Endothelial cell (in vitro differentiated cells): Measurements from ENCODE around the gene LAS1L. TPM values are rescaled to one million over a fixed set of nuclear protein-coding genes. Genes with fewer than 3 reads are reported as not detected.

Experiments
- DNase-seq: peaks from one replicate; pipeline ENCODE4 v3.0.0; 2021; ENCODE audit warnings: low spot score
- H3K27ac Mint-ChIP-seq: one replicate; pipeline ENCODE4 v1.8.0; 2021; ENCODE audit warnings: mixed read lengths, inconsistent platforms; ENCODE audit not compliant: unreplicated experiment
- H3K27me3 Mint-ChIP-seq: one replicate; pipeline ENCODE4 v1.8.0; 2021; ENCODE audit warnings: mild to moderate bottlenecking, moderate library complexity, mixed read lengths, inconsistent platforms; ENCODE audit not compliant: unreplicated experiment
- H3K36me3 Mint-ChIP-seq: one replicate; pipeline ENCODE4 v1.8.0; 2021; ENCODE audit warnings: mild to moderate bottlenecking, low read depth, mixed read lengths, inconsistent platforms; ENCODE audit not compliant: unreplicated experiment
- H3K4me1 Mint-ChIP-seq: one replicate; pipeline ENCODE4 v1.8.0; 2021; ENCODE audit warnings: mild to moderate bottlenecking, mixed read lengths, inconsistent platforms; ENCODE audit not compliant: unreplicated experiment
- H3K4me3 Mint-ChIP-seq: one replicate; pipeline ENCODE4 v1.8.0; 2021; ENCODE audit warnings: mild to moderate bottlenecking, mixed read lengths, inconsistent platforms; ENCODE audit not compliant: unreplicated experiment
- H3K9me3 Mint-ChIP-seq: one replicate; pipeline ENCODE4 v1.8.0; 2021; ENCODE audit warnings: mixed read lengths, inconsistent platforms; ENCODE audit not compliant: unreplicated experiment
- CTCF ChIP-seq: fragments of 200-600 bp; sonication (generic); IDR thresholded peaks from one replicate; pipeline ENCODE4 v1.5.0; 2021; ENCODE audit warnings: antibody characterized with exemption; ENCODE audit not compliant: unreplicated experiment
- total RNA-seq: library from RNA; stranded (reverse); fragmentation: NEBNext Ultra II Directional; extraction: Animal tissue kit (Norgen Biotek cat#: 25700); gene quantifications from one replicate; pipeline ENCODE4 v1.2.1, GENCODE V29; 2021; ENCODE audit not compliant: unreplicated experiment

LAS1L gene
- total RNA-seq, 1 donor from 2014 or later: 32.8 TPM

GRCh38 chrX:65517923-65518322 lies 16.7 kb downstream of the LAS1L start:
- no peak for DNase-seq
- no peak overlapping the region for H3K27ac Mint-ChIP-seq
- H3K36me3 Mint-ChIP-seq: peaks cover 21% of the 10 kb centered on the region
- no peaks in the 10 kb centered on the region for H3K9me3 Mint-ChIP-seq
- no peaks in the 10 kb centered on the region for H3K4me1 Mint-ChIP-seq
- H3K4me3 Mint-ChIP-seq: no peak overlapping the region
- TF ChIP-seq CTCF: no peak
- peaks cover 8% of the 10 kb centered on the region for H3K27me3 Mint-ChIP-seq

GRCh38 chrX:65516756-65517155 lies 17.8 kb downstream of the LAS1L start:
- no peak for DNase-seq
- H3K4me1 Mint-ChIP-seq: no peaks in the 10 kb centered on the region
- TF ChIP-seq CTCF: no peak
- H3K9me3 Mint-ChIP-seq: no peaks in the 10 kb centered on the region
- H3K27ac Mint-ChIP-seq: no peak overlapping the region
- H3K36me3 Mint-ChIP-seq: peaks cover 12% of the 10 kb centered on the region
- no peak overlapping the region for H3K4me3 Mint-ChIP-seq
- H3K27me3 Mint-ChIP-seq: peaks cover 5% of the 10 kb centered on the region

- TF ChIP-seq CTCF: no peak
These were observed 21.0 kb downstream of the LAS1L start for GRCh38 chrX:65513610-65514009.

GRCh38 chrX:65509400-65509799 lies 25.2 kb downstream of the LAS1L start:
- Mint-ChIP-seq H3K9me3 (no peaks in the 10 kb centered on the region), H3K27me3 (no peaks in the 10 kb centered on the region), H3K27ac (peak overlapping the region; percentile 94), H3K4me1 (peaks cover 9% of the 10 kb centered on the region), H3K36me3 (peaks cover 10% of the 10 kb centered on the region), H3K4me3 (peak overlapping the region; percentile 25)
- TF ChIP-seq CTCF: no peak
- no peak for DNase-seq

More at GRCh38 chrX:65513610-65514009, 21.0 kb downstream of the LAS1L start:
- Mint-ChIP-seq H3K27ac (no peak overlapping the region), H3K9me3 (no peaks in the 10 kb centered on the region), H3K36me3 (peaks cover 5% of the 10 kb centered on the region), H3K4me3 (no peak overlapping the region), H3K4me1 (peaks cover 9% of the 10 kb centered on the region), H3K27me3 (no peaks in the 10 kb centered on the region)
- DNase-seq: no peak

GRCh38 chrX:65508851-65509250 lies 25.7 kb downstream of the LAS1L start:
- Mint-ChIP-seq H3K27me3 (no peaks in the 10 kb centered on the region), H3K36me3 (peaks cover 10% of the 10 kb centered on the region), H3K9me3 (no peaks in the 10 kb centered on the region), H3K27ac (peak overlapping the region; percentile 94), H3K4me3 (peak overlapping the region; percentile 21), H3K4me1 (peaks cover 9% of the 10 kb centered on the region)
- DNase-seq: peak; percentile 3
- TF ChIP-seq CTCF: no peak
